WI38 (cell line): ENCODE data around the gene EIF4A3.

Experiments used
- H3K4me3 ChIP-seq: 2 replicates; pipeline ENCODE4 v1.5.1; 2011; ENCODE audit warnings: low read depth, mild to moderate bottlenecking, control low read depth, low read length
- CTCF ChIP-seq: IDR thresholded peaks from 2 replicates; pipeline ENCODE4 v1.5.1; 2012; ENCODE audit warnings: low read depth, mild to moderate bottlenecking, control low read depth, low read length

EIF4A3 gene

DNA sequence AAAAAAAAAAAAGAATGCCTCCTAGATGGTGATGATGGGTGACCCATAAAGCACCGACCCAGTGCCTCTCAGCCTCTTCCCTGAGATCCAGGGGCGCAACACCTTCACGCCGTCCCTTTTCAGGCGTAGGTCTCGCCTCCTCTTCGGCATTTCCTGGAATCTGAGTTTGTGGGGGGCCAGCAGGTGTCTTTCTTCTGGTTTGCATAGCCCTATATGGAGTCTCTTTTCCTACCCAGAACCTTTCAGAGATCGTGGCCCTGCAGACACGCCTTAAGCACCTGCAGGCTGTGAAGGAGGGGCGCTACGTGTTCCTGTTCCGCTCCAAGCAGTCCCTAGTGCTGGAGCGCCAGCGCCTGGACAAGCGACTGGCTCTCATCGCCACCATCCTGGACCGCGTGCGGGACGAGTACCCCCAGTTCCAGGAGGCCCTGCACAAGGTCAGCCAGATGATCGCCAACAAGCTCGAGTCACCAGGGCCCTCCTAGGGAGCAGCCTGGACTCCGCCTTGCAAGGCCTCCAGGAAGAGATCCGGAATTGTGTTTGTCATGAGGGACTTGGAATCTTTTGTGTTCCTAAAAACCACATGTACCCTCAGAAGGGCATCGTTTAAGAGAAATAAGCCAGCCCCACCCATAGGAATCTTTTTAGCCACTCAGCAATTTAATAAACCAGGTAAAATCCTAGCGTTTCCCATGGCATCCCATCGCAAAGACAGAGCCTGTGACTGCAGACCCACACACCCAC lies 47.5 kb downstream of the EIF4A3 start:
- H3K4me3 ChIP-seq = no peak overlapping the region

DNA sequence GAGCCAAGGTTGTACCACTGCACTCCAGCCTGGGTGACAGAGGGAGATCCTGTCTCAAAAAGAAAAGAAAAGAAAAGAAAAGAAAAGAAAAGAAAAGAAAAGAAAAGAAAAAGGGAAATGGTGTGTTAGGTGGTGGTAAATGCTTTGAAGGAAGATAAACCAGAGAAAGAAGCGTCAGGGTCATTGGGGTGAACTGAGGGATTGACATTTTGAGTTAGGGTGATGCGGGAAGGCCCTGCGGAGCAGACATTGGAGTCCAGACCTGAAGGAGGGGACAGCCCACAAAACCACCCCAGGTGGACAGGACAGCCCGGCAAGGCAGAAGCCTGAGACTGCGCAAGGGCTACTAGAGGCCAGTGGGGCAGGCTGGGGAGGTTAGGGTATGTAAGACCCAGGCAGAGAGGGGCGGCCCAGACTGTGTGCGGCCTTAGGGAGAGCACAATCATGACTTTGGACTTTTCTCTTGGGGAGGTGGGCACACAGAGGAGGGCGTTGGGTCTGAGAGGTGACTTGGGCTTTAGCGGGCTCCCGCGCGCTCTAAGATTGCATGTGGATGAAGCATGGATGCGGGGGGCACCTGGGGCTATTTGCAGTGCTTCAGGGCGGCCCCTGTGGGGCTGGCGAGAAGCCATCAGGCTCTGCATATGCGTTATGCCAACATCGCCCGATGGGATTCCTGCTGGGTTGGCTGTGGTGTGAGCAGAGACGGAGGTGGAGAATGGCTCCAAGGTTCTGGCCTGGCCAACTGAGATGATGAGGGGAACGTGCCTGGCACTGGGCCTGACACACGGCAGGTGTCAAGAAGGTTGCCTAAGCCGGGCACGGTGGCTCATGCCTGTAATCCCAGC lies 48.9 kb downstream of the EIF4A3 start:
- H3K4me3 ChIP-seq = no peak overlapping the region
- no peak for TF ChIP-seq CTCF

More for the DNA sequence above, 47.5 kb downstream of the EIF4A3 start:
- TF ChIP-seq CTCF = no peak

- TF ChIP-seq CTCF = no peak
- H3K4me3 ChIP-seq = no peak overlapping the region
Observed at GRCh38 chr17:80097127-80097621, 49.8 kb downstream of the EIF4A3 start.

DNA sequence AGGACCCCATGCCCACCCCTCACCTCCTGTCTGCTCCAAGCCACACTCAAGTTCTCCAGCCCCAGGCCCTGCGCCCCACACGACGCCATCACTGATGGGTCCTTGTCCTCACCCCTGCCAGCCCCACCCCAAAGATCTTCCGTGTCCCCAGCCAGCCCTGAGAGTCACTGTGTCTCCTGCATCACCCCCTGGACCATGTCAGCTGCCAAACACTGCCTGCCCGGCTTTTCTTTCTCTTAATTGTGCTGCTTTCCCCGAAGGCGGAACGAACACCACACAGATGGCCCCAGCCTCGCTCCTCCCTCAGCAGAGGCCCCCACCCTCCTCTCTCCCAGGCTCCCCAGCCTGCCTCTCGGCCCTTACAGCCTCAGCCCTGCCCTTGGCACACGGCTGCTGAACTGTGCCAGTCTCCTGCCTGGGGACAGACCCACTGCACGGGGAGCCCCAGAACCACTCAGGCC lies 50.3 kb downstream of the EIF4A3 start:
- TF ChIP-seq CTCF = no peak
- H3K4me3 ChIP-seq = no peak overlapping the region

DNA sequence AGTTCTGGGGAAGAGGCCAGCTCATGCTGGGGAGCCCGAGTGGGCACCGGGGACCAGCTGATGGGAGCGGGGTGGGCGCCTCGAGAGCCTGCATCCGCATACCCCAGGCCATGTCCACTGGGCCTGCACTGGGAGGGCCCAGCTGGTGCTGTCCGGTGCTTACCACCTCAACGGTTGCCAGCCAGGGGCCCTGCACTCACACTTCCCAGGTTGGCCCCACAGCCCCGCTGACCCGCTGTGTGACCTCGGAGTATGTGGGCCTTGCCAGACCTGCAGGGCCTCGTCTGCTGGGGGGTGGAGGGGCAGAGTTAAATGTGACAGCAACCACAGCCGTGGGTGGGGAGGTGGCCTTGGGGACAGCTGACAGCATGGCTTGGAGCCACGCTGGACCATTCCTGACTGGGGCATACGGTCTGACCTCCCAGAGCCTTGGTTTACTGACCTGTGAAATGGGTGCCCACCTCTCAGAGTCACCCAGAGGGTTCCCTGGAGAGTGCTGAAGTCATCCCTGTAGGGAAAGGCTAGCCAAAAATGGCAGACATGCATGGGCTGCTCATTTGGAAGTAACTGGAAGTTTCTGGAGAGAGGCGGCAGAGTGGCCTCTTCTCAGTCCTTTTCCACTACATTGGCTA lies 51.0 kb downstream of the EIF4A3 start:
- no peak overlapping the region for H3K4me3 ChIP-seq
- no peak for TF ChIP-seq CTCF

- no peak overlapping the region for H3K4me3 ChIP-seq
- TF ChIP-seq CTCF = no peak
Observed at GRCh38 chr17:80095038-80095843, 51.7 kb downstream of the EIF4A3 start.
